Measurements from ENCODE around the gene CFAP97D2. TPM values are rescaled to one million over a fixed set of nuclear protein-coding genes. Genes with fewer than 3 reads are reported as not detected.

CFAP97D2 gene
- total and polyA plus RNA-seq, 2 experiments from 2014 or later = not detected

DNA sequence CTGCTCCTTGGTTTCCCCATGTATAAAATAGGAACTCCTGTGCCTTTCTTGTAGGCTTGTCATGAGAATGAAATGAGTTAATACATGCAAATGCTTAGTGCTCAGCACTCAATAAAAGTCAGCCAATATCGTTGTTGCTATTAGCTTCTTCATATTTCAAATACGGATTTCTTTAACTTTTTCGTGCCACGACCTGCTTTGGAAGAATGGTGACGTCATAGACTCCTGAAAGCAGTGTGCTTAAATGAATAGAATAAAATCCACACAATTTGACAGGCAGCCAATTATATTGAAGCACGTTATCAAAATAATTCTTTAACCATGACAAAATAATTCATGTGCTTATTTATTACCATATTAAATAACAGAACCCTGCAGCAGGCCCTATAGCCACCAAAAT is 29.1 kb downstream of the CFAP97D2 start:
- Histone ChIP-seq H3K79me2 (no peaks in the 10 kb centered on the region), H3K36me3 (replicated peaks; ENCODE audit: insufficient read depth, low read depth) (no peaks in the 10 kb centered on the region), H3K27ac (no peak overlapping the region), H3K4me2 (no peak overlapping the region), H3K4me3 (no peak overlapping the region), H3K9me3 (ENCODE audit: low read depth) (no peaks in the 10 kb centered on the region), H2AFZ (no peak overlapping the region), H3K4me1 (ENCODE audit: insufficient read depth) (no peaks in the 10 kb centered on the region), H3K27me3 (no peaks in the 10 kb centered on the region), H3K9me2 (replicated peaks; ENCODE audit: insufficient read depth) (no peaks in the 10 kb centered on the region), H4K20me1 (ENCODE audit: insufficient read depth, poor library complexity, severe bottlenecking) (no peaks in the 10 kb centered on the region)
- 80% methylated on average over 6 of the region's 6 CpGs for WGBS (ENCODE audit: low lambda C conversion rate, missing lambda C conversion rate)
- DNase-seq (ENCODE audit: low spot score) = no peak
- TF ChIP-seq, protein P1, sequence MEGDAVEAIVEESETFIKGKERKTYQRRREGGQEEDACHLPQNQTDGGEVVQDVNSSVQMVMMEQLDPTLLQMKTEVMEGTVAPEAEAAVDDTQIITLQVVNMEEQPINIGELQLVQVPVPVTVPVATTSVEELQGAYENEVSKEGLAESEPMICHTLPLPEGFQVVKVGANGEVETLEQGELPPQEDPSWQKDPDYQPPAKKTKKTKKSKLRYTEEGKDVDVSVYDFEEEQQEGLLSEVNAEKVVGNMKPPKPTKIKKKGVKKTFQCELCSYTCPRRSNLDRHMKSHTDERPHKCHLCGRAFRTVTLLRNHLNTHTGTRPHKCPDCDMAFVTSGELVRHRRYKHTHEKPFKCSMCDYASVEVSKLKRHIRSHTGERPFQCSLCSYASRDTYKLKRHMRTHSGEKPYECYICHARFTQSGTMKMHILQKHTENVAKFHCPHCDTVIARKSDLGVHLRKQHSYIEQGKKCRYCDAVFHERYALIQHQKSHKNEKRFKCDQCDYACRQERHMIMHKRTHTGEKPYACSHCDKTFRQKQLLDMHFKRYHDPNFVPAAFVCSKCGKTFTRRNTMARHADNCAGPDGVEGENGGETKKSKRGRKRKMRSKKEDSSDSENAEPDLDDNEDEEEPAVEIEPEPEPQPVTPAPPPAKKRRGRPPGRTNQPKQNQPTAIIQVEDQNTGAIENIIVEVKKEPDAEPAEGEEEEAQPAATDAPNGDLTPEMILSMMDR (IDR thresholded peaks at IDR 0.05; ENCODE audit: poor library complexity) = no peak
- no peak for TF ChIP-seq EZH2phosphoT487 (IDR thresholded peaks at IDR 0.05; ENCODE audit: low read depth, severe bottlenecking, unreplicated experiment)
- no peak for TF ChIP-seq EZH2 (IDR thresholded peaks at IDR 0.05; ENCODE audit: borderline replicate concordance)

GRCh38 chr13:114211446-114212157 is 32.5 kb downstream of the CFAP97D2 start:
- WGBS (ENCODE audit: low lambda C conversion rate, missing lambda C conversion rate) = 88% methylated on average over 26 of the region's 26 CpGs
- H3K27ac ChIP-seq = no peak overlapping the region
- no peak for DNase-seq (ENCODE audit: low spot score)
- no peak overlapping the region for H3K4me2 ChIP-seq
- no peaks in the 10 kb centered on the region for H3K9me2 ChIP-seq (replicated peaks; ENCODE audit: insufficient read depth)
- no peaks in the 10 kb centered on the region for H3K4me1 ChIP-seq (ENCODE audit: insufficient read depth)
- H3K9me3 ChIP-seq (ENCODE audit: low read depth) = no peaks in the 10 kb centered on the region
- no peak overlapping the region for H2AFZ ChIP-seq
- H3K27me3 ChIP-seq = no peaks in the 10 kb centered on the region
- no peaks in the 10 kb centered on the region for H4K20me1 ChIP-seq (ENCODE audit: insufficient read depth, poor library complexity, severe bottlenecking)
- no peak overlapping the region for H3K4me3 ChIP-seq
- no peak for TF ChIP-seq EZH2 (IDR thresholded peaks at IDR 0.05; ENCODE audit: borderline replicate concordance)
- TF ChIP-seq EZH2phosphoT487 (IDR thresholded peaks at IDR 0.05; ENCODE audit: low read depth, severe bottlenecking, unreplicated experiment) = no peak
- TF ChIP-seq, protein P1 (IDR thresholded peaks at IDR 0.05; ENCODE audit: poor library complexity) = no peak
- no peaks in the 10 kb centered on the region for H3K79me2 ChIP-seq
- H3K36me3 ChIP-seq (replicated peaks; ENCODE audit: insufficient read depth, low read depth) = no peaks in the 10 kb centered on the region

DNA sequence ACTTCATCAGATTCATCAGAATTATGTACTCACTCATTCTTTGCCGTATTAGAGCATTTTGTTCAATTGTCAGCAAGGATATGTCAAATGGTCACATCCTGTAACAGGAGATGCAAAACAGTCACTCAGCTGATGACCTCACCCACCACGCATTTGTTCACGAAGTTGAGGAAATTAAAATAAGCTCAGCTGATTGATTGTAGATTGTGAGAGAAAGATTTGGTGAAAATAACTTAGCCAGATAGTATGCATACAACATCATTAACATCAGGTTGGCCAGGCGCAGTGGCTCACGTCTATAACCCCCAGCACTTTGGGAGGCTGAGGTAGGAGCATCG is 33.1 kb downstream of the CFAP97D2 start:
- no peak overlapping the region for H2AFZ ChIP-seq
- no peak for DNase-seq (ENCODE audit: low spot score)
- H3K4me3 ChIP-seq = no peak overlapping the region
- H3K9me3 ChIP-seq (ENCODE audit: low read depth) = no peaks in the 10 kb centered on the region
- no peaks in the 10 kb centered on the region for H3K4me1 ChIP-seq (ENCODE audit: insufficient read depth)
- no peaks in the 10 kb centered on the region for H3K27me3 ChIP-seq
- no peak overlapping the region for H3K27ac ChIP-seq
- no peaks in the 10 kb centered on the region for H3K79me2 ChIP-seq
- 82% methylated on average over 6 of the region's 6 CpGs for WGBS (ENCODE audit: low lambda C conversion rate, missing lambda C conversion rate)
- no peak overlapping the region for H3K4me2 ChIP-seq
- no peaks in the 10 kb centered on the region for H3K36me3 ChIP-seq (replicated peaks; ENCODE audit: insufficient read depth, low read depth)
- TF ChIP-seq, protein P1 (IDR thresholded peaks at IDR 0.05; ENCODE audit: poor library complexity) = no peak
- TF ChIP-seq EZH2 (IDR thresholded peaks at IDR 0.05; ENCODE audit: borderline replicate concordance) = no peak
- no peak for TF ChIP-seq EZH2phosphoT487 (IDR thresholded peaks at IDR 0.05; ENCODE audit: low read depth, severe bottlenecking, unreplicated experiment)
- H4K20me1 ChIP-seq (ENCODE audit: insufficient read depth, poor library complexity, severe bottlenecking) = no peaks in the 10 kb centered on the region
- no peaks in the 10 kb centered on the region for H3K9me2 ChIP-seq (replicated peaks; ENCODE audit: insufficient read depth)
